IMR-90 (cell line): ENCODE measurements around the gene TUBB6. TPM values are rescaled to one million over a fixed set of nuclear protein-coding genes. Genes with fewer than 3 reads are reported as not detected.

ENCODE experiments used
- ATAC-seq: fragments of 200-7000 bp; cut with Tn5 transposase; 2 replicates; pipeline ENCODE4 v1.9.1; 2020; ENCODE audit warnings: low read depth, mild to moderate bottlenecking, moderate library complexity
- BruUV-seq: library from RNA; stranded (reverse); fragments of 400-500 nt; replicated peaks from 2 replicates; lab custom pipeline; 2021; lab: Mats Ljungman, UMichigan
- CTCF ChIA-PET: fragments of 300-600 bp; formaldehyde crosslinking; extraction: SDS; loops from one replicate; lab custom pipeline; 2021; ENCODE audit warnings: antibody characterized with exemption; lab: Yijun Ruan, JAX
- POLR2A ChIA-PET: fragments of 300-600 bp; sonication (Branson Sonifier 250); formaldehyde crosslinking; loops from one replicate; lab custom pipeline; 2022; ENCODE audit warnings: antibody characterized with exemption; ENCODE audit not compliant: unreplicated experiment; lab: Charles Lee
- DNase-seq: peaks from one replicate; pipeline ENCODE4 v3.0.0; 2013
- H2AFZ ChIP-seq: replicated peaks from 2 replicates; pipeline ENCODE3; 2013; ENCODE audit warnings: low read length, mild to moderate bottlenecking; ENCODE audit not compliant: poor library complexity
- H2AK5ac ChIP-seq: 2 replicates; pipeline ENCODE4 v1.6.1; 2013; ENCODE audit warnings: low read depth, low read length, inconsistent platforms
- H2AK9ac ChIP-seq: replicated peaks from 2 replicates; pipeline ENCODE3; 2013; ENCODE audit warnings: mild to moderate bottlenecking, low read depth, low read length, moderate library complexity; ENCODE audit not compliant: poor library complexity
- H2BK120ac ChIP-seq: 2 replicates; pipeline ENCODE4 v1.6.1; 2013; ENCODE audit warnings: low read depth, low read length, inconsistent platforms
- H2BK15ac ChIP-seq: 3 replicates; pipeline ENCODE4 v1.6.1; 2013; ENCODE audit warnings: low read depth, low read length, inconsistent platforms
- H2BK20ac ChIP-seq: 2 replicates; pipeline ENCODE4 v1.6.1; 2013; ENCODE audit warnings: low read depth, mild to moderate bottlenecking, inconsistent platforms, low read length, moderate library complexity
- H2BK5ac ChIP-seq: 2 replicates; pipeline ENCODE4 v1.6.1; 2013; ENCODE audit warnings: mild to moderate bottlenecking, low read depth, low read length, inconsistent platforms; ENCODE audit not compliant: poor library complexity, severe bottlenecking
- H3K14ac ChIP-seq: replicated peaks from 2 replicates; pipeline ENCODE4 v1.6.1; 2013; ENCODE audit warnings: low read depth, low read length, inconsistent platforms
- H3K18ac ChIP-seq: 2 replicates; pipeline ENCODE4 v1.6.1; 2013; ENCODE audit warnings: low read depth, low read length, control low read depth
- H3K23ac ChIP-seq: 2 replicates; pipeline ENCODE4 v1.6.1; 2013; ENCODE audit warnings: low read depth, low read length, inconsistent platforms
- H3K27ac ChIP-seq: 2 replicates; pipeline ENCODE4 v1.5.1; 2013; ENCODE audit warnings: mild to moderate bottlenecking, control low read depth, low read length; ENCODE audit not compliant: insufficient read depth
- H3K27me3 ChIP-seq: 2 replicates; pipeline ENCODE4 v1.6.1; 2013; ENCODE audit warnings: low read length; ENCODE audit not compliant: control insufficient read depth, insufficient read depth
- H3K36me3 ChIP-seq: 2 replicates; pipeline ENCODE4 v1.6.1; 2013; ENCODE audit warnings: low read length, mixed read lengths; ENCODE audit not compliant: control insufficient read depth, insufficient read depth
- H3K4ac ChIP-seq: 2 replicates; pipeline ENCODE4 v1.6.1; 2013; ENCODE audit warnings: low read depth, low read length, inconsistent platforms
- H3K4me1 ChIP-seq: 2 replicates; pipeline ENCODE4 v1.6.1; 2013; ENCODE audit warnings: low read length, mixed read lengths; ENCODE audit not compliant: control insufficient read depth, insufficient read depth
- H3K4me2 ChIP-seq: 2 replicates; pipeline ENCODE4 v1.6.1; 2013; ENCODE audit warnings: low read depth, mild to moderate bottlenecking, control low read depth, low read length, moderate library complexity
- H3K4me3 ChIP-seq: 2 replicates; pipeline ENCODE4 v1.5.1; 2013; ENCODE audit warnings: low read depth, mild to moderate bottlenecking, control low read depth, low read length, moderate library complexity; ENCODE audit not compliant: insufficient read depth
- H3K56ac ChIP-seq: 2 replicates; pipeline ENCODE4 v1.6.1; 2013; ENCODE audit warnings: low read length, inconsistent platforms; ENCODE audit not compliant: insufficient read depth; ENCODE audit errors: extremely low read depth
- H3K79me1 ChIP-seq, 2 experiments: 2 replicates each; pipeline ENCODE4 v1.6.1; 2013; ENCODE audit warnings: low read length in 2 of 2, inconsistent platforms in 1 of 2, low read depth in 1 of 2
- H3K9ac ChIP-seq: 2 replicates; pipeline ENCODE4 v1.6.1; 2013; ENCODE audit warnings: low read depth, low read length, control low read depth
- H3K9me1 ChIP-seq: 2 replicates; pipeline ENCODE4 v1.6.1; 2013; ENCODE audit warnings: low read length, inconsistent platforms; ENCODE audit not compliant: insufficient read depth
- H3K9me3 ChIP-seq: 2 replicates; pipeline ENCODE4 v1.6.1; 2013; ENCODE audit warnings: low read length; ENCODE audit not compliant: control insufficient read depth, insufficient read depth
- H4K20me1 ChIP-seq: 2 replicates; pipeline ENCODE4 v1.6.1; 2013; ENCODE audit warnings: low read length, inconsistent platforms; ENCODE audit not compliant: insufficient read depth
- H4K5ac ChIP-seq: 2 replicates; pipeline ENCODE4 v1.6.1; 2013; ENCODE audit warnings: mild to moderate bottlenecking, low read depth, low read length, control low read depth
- H4K8ac ChIP-seq, 2 experiments: 2 replicates each; pipeline ENCODE4 v1.6.1; 2013; ENCODE audit warnings: low read depth in 2 of 2, low read length in 2 of 2, control low read depth in 1 of 2, inconsistent platforms in 1 of 2
- H4K91ac ChIP-seq: 2 replicates; pipeline ENCODE4 v1.6.1; 2013; ENCODE audit warnings: low read depth, low read length, inconsistent platforms; ENCODE audit not compliant: insufficient read depth
- BHLHE40 ChIP-seq: fragments of 150-350 bp; IDR thresholded peaks from 2 replicates; pipeline ENCODE4 v1.6.1; 2016; ENCODE audit warnings: mild to moderate bottlenecking, low read depth, low read length
- CEBPB ChIP-seq: IDR thresholded peaks from 2 replicates; pipeline ENCODE4 v1.6.1; 2012; ENCODE audit warnings: low read depth, low read length, improper control_type of control experiment
- CTCF ChIP-seq: conservative IDR thresholded peaks from 2 replicates; pipeline ENCODE4 v1.5.1; 2012; ENCODE audit warnings: mild to moderate bottlenecking, low read depth, low read length, improper control_type of control experiment
- MXI1 ChIP-seq: IDR thresholded peaks from 2 replicates; pipeline ENCODE4 v1.6.1; 2012; ENCODE audit warnings: low read depth, mild to moderate bottlenecking, low read length, moderate library complexity, borderline replicate concordance
- NFE2L2 ChIP-seq: fragments of 150-350 bp; IDR thresholded peaks from 2 replicates; pipeline ENCODE4 v1.6.1; 2016; ENCODE audit warnings: low read depth, mild to moderate bottlenecking, low read length
- POLR2A ChIP-seq: IDR thresholded peaks from 2 replicates; pipeline ENCODE4 v1.6.1; 2012; ENCODE audit warnings: mild to moderate bottlenecking, low read depth, low read length
- RAD21 ChIP-seq: IDR thresholded peaks from 2 replicates; pipeline ENCODE4 v1.6.1; 2012; ENCODE audit warnings: low read length, improper control_type of control experiment
- WGBS, 2 experiments: methylation state at CpG; one replicate each; pipeline versions ENCODE4 v1.1.5 to v1.1.7; 2013; ENCODE audit warnings: missing lambda C conversion rate in 2 of 2; ENCODE audit not compliant: insufficient read length in 1 of 2; ENCODE audit errors: extremely low coverage in 2 of 2; 5-methylcytosine and 5-hydroxymethylcytosine counted together
- dilution Hi-C: fragments of 300-500 bp; cut with HindIII; formaldehyde crosslinking; loops from one replicate; pipeline ENCODE4 v1.14.3; 2018; ENCODE audit warnings: low sequenced_read_pairs; ENCODE audit not compliant: unreplicated experiment
- in situ Hi-C: fragments of 300-500 bp; cut with MboI; formaldehyde crosslinking; loops from 3 replicates; pipeline ENCODE4 v1.14.3; 2019; ENCODE audit warnings: low sequenced_read_pairs, inconsistent platforms, mixed read lengths
- intact Hi-C: fragments of 100-400 bp; cut with micrococcal nuclease; formaldehyde crosslinking; loops from 2 replicates; pipeline ENCODE4 v1.10.0; 2022
- polyA plus RNA-seq, 3 experiments: library from polyadenylated mRNA; depleted of rRNA; stranded (reverse); fragments of >200 nt; gene quantifications; 2 replicates each; pipeline ENCODE4 v1.2.3, GENCODE V29; 2012; ENCODE audit warnings: low replicate concordance in 1 of 3
- total RNA-seq: library from RNA; depleted of rRNA; stranded (reverse); fragments of >200 nt; gene quantifications from 2 replicates; pipeline ENCODE4 v1.2.3, GENCODE V29; 2012

The TUBB6 gene
- total and polyA plus RNA-seq, 2 of the 4 experiments (the other 2 are of a cell fraction) = 927 to 1,040 TPM

- DNase-seq = no peak
- H3K9me3 ChIP-seq = no peaks in the 10 kb centered on the region
- H2BK15ac ChIP-seq = no peak overlapping the region
- TF ChIP-seq RAD21 (no peak), MXI1 (no peak), POLR2A (no peak), BHLHE40 (no peak), CTCF (no peak), NFE2L2 (no peak), CEBPB (no peak)
- H3K4me3 ChIP-seq = no peak overlapping the region
- CTCF ChIA-PET = no interaction called here
- H4K8ac ChIP-seq = no peak overlapping the region
- no peak overlapping the region for H3K4me2 ChIP-seq
- ATAC-seq = no peak
- no peak overlapping the region for H3K27ac ChIP-seq
- H2BK20ac ChIP-seq = no peak overlapping the region
- H3K14ac ChIP-seq = no peak overlapping the region
- no peak overlapping the region for H3K56ac ChIP-seq
- no peak overlapping the region for H2BK120ac ChIP-seq
- no peak overlapping the region for H3K23ac ChIP-seq
- H3K27me3 ChIP-seq = no peaks in the 10 kb centered on the region
- in situ Hi-C loops = no loop called here
- H2AK5ac ChIP-seq = no peak overlapping the region
- dilution Hi-C loops = no loop called here
- H4K20me1 ChIP-seq = peaks cover 8% of the 10 kb centered on the region; the same call in 1 of the 2 replicates
- WGBS, 2 experiments = 100% methylated on average over 1 of the region's 5 CpGs; no CpG with 5 or more reads in 1 of the 2 experiments
- peaks cover 17% of the 10 kb centered on the region; the same call in 1 of the 2 replicates for H3K9me1 ChIP-seq
- no peak overlapping the region for H2AK9ac ChIP-seq
- no peak overlapping the region for H3K4ac ChIP-seq
- peaks cover 24 to 63% of the 10 kb centered on the region in 2 experiments for H3K79me1 ChIP-seq
- intact Hi-C loops = no loop called here
- H4K91ac ChIP-seq = no peak overlapping the region
- no peak overlapping the region for H3K9ac ChIP-seq
- no peak overlapping the region for H2AFZ ChIP-seq
- H3K4me1 ChIP-seq = no peaks in the 10 kb centered on the region
- no peak overlapping the region for H4K5ac ChIP-seq
- BruUV-seq = no TSS peak
- no peak overlapping the region for H2BK5ac ChIP-seq
- H3K36me3 ChIP-seq = peaks cover 30% of the 10 kb centered on the region
- H3K18ac ChIP-seq = no peak overlapping the region
- POLR2A ChIA-PET = no interaction called here
Observed at GRCh38 chr18:12366784-12367183, 58.7 kb downstream of the TUBB6 start.
